Stimulated activated naive CD8-positive, alpha-beta T cell treated with anti-CD3 and anti-CD28 coated beads, Interleukin-15, Interleukin-2, amounts not matched to agents 100 ng/mL and 50 ng/mL, for 24 hours (primary cell): ENCODE results near the gene ZNF532.
A peak's percentile ranks its signal among the peaks of the same experiment; 100 is the strongest.

Source experiments
- H3K27ac Mint-ChIP-seq: one replicate; pipeline ENCODE4 v1.8.0; 2021; ENCODE audit warnings: mild to moderate bottlenecking, mixed read lengths
- H3K27me3 Mint-ChIP-seq: one replicate; pipeline ENCODE4 v1.8.0; 2021; ENCODE audit warnings: mixed read lengths
- H3K36me3 Mint-ChIP-seq: one replicate; pipeline ENCODE4 v1.8.0; 2021; ENCODE audit warnings: low read depth, mixed read lengths
- H3K4me1 Mint-ChIP-seq: one replicate; pipeline ENCODE4 v1.8.0; 2021; ENCODE audit warnings: low read depth, mixed read lengths
- H3K4me3 Mint-ChIP-seq: one replicate; pipeline ENCODE4 v1.8.0; 2021; ENCODE audit warnings: mild to moderate bottlenecking, mixed read lengths
- H3K9me3 Mint-ChIP-seq: one replicate; pipeline ENCODE4 v1.8.0; 2021; ENCODE audit warnings: mixed read lengths

The ZNF532 gene

DNA sequence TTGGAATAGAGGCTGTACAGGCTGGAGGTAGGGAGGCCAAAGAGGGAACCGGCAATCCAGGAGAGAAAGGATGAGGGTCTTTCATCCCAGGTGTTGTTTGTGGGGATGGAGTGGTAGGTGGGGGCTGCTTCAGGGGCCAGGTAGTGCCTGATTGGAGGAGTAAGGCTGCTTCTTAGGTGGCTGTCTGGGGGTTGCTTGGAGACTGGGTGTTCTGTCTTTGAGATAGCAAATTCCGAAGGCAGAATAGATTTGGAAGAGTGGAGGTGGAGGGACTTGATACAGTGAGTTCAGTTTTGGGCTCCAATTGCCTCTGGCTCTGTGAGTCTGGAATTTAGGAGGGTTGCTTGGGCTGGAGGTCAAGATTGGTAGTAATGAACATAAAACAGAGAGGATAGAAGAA is 5.9 kb downstream of the ZNF532 start:
- no peak overlapping the region for H3K27ac Mint-ChIP-seq
- peaks cover 4% of the 10 kb centered on the region for H3K36me3 Mint-ChIP-seq
- H3K9me3 Mint-ChIP-seq: no peaks in the 10 kb centered on the region
- H3K4me1 Mint-ChIP-seq: no peaks in the 10 kb centered on the region
- peaks cover 50% of the 10 kb centered on the region for H3K27me3 Mint-ChIP-seq
- no peak overlapping the region for H3K4me3 Mint-ChIP-seq

DNA sequence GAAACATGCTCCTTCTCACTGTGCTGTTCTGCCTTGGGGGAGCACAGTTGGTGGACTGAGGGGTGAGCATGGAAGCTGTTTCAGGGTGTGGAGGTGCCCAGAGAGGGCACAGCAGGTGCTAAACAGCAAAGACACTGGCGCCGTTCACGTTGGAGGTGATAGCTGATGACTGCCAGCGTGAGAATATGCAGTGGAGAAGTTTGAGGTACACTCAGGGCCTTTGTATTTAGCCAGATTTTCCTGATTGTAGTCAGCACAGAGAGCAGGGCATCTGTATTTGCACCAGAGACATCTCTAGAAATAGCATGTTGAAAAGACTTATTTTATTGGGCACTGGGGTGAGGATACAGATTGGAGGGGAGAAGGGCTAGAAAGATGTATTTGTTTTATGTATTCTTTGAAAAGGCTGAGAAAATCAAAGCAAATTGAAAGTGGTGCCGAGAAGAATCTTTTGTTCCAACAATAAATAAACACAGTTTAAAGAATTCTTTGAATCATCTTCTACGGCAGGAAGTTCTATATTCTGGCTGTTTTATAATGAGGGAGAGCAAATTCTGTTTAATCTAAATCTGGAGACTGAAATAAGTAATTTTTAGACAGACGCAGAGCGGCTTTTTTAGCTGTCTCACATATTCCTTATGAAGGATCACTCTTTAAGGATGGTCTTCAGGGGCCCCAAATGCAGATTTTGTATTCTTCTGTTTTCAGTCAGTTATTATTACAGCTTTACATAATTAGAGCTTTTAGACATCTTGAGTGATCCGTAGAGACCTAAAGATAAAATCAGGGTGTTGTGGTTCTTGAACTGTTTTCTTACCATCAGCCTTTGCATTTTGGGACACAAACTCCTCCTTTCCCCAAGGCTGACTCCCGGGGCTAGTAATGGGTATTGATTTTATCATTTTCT is 7.1 kb downstream of the ZNF532 start:
- Mint-ChIP-seq H3K4me1 (no peaks in the 10 kb centered on the region), H3K4me3 (no peak overlapping the region), H3K27me3 (peaks cover 39% of the 10 kb centered on the region), H3K9me3 (no peaks in the 10 kb centered on the region), H3K36me3 (peaks cover 4% of the 10 kb centered on the region), H3K27ac (no peak overlapping the region)

DNA sequence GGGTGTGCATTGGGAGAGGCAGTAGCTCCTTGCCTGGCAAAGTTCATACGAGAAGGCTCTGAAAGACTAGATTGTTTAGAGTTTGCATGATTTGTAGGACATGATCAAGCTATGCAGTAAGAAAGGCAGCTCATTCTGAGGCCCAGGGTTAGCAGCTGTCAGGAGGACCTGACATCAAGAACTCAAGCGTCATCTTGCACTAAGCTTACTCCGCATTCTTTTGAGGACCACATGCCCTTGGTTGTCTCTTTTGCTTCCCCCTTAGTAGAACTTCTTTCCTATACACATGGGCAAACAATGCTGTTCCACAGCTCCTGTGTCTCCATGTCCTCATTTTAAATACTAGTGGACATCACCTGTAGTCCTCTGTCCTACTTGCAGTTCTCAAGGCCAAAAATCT is 14.0 kb downstream of the ZNF532 start:
- no peaks in the 10 kb centered on the region for H3K36me3 Mint-ChIP-seq
- no peak overlapping the region for H3K4me3 Mint-ChIP-seq
- H3K27ac Mint-ChIP-seq: no peak overlapping the region
- H3K4me1 Mint-ChIP-seq: no peaks in the 10 kb centered on the region
- H3K9me3 Mint-ChIP-seq: no peaks in the 10 kb centered on the region
- peaks cover 5% of the 10 kb centered on the region for H3K27me3 Mint-ChIP-seq

DNA sequence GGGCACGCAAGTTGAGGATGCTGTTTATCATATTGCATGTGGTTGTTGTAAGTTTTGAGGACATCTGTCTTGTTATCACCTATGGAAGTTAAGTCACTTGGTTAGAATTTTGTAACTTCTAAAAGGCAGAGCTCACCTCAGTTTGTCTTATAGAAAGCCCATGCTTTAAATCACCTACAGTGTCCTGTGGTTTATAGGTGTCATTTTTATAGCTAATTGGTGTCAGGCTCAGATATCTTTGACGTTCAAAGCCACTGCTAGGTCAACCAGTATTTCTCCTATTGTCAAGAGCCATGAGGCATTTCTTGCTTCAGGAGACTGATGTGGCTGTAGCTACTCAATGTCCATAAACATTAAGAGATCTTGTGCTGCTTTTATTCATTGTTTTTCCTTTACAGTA is 16.8 kb downstream of the ZNF532 start:
- Mint-ChIP-seq H3K27me3 (peaks cover 10% of the 10 kb centered on the region), H3K4me3 (no peak overlapping the region), H3K4me1 (no peaks in the 10 kb centered on the region), H3K27ac (no peak overlapping the region), H3K9me3 (no peaks in the 10 kb centered on the region), H3K36me3 (no peaks in the 10 kb centered on the region)

DNA sequence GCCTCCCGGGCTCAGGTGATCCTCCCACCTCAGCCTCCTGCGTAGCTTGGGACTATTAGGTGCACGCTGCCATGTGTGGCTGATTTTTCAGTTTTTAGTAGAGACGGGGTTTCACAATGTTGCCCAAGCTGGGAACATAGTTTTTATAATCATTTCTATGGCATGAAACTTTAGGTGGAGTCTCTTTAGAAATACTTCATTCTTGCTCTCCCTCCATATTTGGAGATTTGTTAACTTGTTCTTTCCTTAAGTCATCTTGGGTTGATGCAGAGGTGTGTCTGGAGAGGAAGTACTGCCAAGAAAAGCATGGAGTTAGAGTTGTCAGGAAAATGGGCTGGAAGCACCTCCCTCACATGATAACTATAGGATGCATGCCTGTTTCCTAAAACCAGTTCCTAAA is 17.4 kb downstream of the ZNF532 start:
- Mint-ChIP-seq H3K36me3 (no peaks in the 10 kb centered on the region), H3K4me1 (peaks cover 1% of the 10 kb centered on the region), H3K27me3 (peaks cover 15% of the 10 kb centered on the region), H3K9me3 (no peaks in the 10 kb centered on the region), H3K27ac (no peak overlapping the region), H3K4me3 (no peak overlapping the region)

DNA sequence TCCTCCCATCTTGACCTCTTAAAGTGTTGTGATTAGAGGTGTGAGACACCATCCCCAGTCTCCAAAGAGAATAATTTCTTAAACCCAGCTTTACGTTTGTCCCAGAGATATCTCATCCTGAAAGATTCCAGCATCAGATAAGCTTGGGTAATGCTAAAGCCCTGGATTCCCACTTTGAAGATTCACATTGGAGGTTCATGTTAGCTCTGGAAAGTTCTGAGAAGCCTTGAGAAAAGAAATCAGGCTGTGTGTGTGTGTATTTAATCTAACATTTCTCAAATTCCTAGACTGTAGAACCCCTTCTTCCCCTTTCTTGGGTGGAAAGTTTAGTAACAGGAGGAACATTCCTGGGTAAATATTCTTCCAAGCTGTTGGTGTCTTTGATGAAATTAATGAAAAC is 18.0 kb downstream of the ZNF532 start:
- H3K27me3 Mint-ChIP-seq: peaks cover 21% of the 10 kb centered on the region
- no peaks in the 10 kb centered on the region for H3K36me3 Mint-ChIP-seq
- no peak overlapping the region for H3K4me3 Mint-ChIP-seq
- H3K9me3 Mint-ChIP-seq: no peaks in the 10 kb centered on the region
- H3K27ac Mint-ChIP-seq: no peak overlapping the region
- H3K4me1 Mint-ChIP-seq: peaks cover 8% of the 10 kb centered on the region

DNA sequence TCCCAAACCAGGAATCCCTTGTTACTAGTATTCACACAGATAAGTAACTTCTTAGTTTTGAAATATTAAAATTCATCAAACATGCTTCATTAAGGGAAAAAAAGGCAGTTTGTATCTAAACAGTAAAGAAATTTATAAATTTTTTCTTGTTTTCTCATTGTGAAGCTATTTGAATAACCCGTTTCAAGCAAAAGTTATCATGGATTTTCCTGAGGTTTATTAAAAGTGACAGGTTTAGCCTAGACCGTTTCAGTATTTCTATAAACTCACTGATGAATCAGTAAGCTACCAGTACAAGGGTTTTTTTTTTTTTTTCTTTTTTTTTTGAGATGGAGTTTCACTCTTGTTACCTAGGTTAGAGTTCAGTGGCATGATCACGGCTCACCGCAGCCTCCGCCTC is 20.0 kb downstream of the ZNF532 start:
- no peaks in the 10 kb centered on the region for H3K9me3 Mint-ChIP-seq
- no peak overlapping the region for H3K27ac Mint-ChIP-seq
- H3K4me3 Mint-ChIP-seq: no peak overlapping the region
- no peaks in the 10 kb centered on the region for H3K36me3 Mint-ChIP-seq
- H3K27me3 Mint-ChIP-seq: peaks cover 24% of the 10 kb centered on the region
- H3K4me1 Mint-ChIP-seq: peaks cover 11% of the 10 kb centered on the region

DNA sequence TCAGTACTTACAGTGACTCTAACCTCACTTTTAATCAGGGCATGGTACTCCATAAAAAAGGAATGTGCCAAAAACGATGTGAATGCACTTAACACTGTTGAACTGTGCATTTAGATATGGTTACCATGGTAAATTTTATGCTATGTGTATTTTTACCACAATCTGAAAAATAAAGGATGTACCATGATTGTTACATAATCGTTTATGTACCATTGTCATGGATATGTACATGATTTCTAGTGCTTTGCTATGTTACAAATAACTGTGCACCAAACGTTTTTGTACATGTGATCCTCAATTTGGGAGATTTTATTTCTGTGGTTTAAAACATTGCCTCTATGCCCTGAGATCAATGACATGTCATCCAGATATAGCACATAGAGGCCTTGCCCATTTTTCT is 21.8 kb downstream of the ZNF532 start:
- Mint-ChIP-seq H3K27me3 (peaks cover 29% of the 10 kb centered on the region), H3K4me1 (peaks cover 11% of the 10 kb centered on the region), H3K36me3 (no peaks in the 10 kb centered on the region), H3K9me3 (no peaks in the 10 kb centered on the region), H3K4me3 (no peak overlapping the region), H3K27ac (no peak overlapping the region)

DNA sequence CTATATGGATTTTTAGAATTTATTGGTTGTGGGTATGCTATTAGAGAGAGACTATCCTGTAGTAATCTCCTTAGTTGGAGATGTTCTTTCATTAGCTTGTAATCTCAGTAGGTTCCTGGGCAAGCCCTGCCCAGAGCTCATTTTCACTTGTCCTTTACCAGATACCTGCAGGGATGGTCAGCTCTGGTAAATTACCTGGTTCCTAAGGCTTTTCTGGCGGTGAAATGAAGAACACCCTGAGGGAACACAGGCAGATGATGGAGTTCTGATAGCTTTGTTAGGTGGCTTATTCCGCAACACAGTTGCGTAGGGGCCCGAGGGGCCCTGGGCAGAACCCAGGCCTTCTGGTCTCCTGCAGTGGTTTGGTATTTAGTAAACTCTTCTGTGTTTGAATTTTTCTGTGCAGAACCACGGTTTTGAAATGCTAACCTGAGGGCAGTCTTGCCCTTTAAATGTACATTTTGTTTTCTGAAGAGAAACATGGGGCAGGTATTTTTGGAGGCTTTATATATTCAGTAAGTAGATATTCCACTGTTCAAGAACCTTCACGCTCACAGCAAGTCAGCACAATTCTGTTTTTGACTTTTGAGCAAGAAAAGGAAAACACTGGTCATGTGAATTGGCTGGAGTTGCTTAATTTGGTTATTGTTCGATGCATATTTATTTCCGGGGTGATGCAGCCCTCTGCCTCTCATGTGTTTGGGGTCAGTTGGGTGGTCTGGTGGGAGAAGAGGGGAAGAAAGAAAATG is 22.4 kb downstream of the ZNF532 start:
- H3K4me3 Mint-ChIP-seq: peak overlapping the region; percentile 41
- H3K27me3 Mint-ChIP-seq: peaks cover 33% of the 10 kb centered on the region
- H3K4me1 Mint-ChIP-seq: peaks cover 11% of the 10 kb centered on the region
- no peaks in the 10 kb centered on the region for H3K36me3 Mint-ChIP-seq
- peak overlapping the region; percentile 55 for H3K27ac Mint-ChIP-seq
- H3K9me3 Mint-ChIP-seq: no peaks in the 10 kb centered on the region

DNA sequence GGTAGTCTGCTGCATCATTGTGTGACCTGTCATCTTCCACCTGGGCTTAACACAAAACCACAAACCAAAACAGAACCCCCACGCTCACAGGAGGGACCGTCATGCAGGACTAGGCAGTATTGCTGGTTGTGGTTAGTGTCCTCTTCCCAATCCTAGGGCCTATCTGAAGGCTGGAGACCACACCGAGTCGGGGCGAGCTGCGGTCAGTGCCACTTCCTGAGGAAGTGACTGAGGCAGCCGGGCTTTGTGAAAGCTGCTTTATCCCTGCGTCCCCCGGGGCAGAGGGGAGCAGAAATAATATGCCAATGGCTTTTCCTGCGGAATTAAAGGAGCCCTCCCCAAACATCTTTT is 22.9 kb downstream of the ZNF532 start:
- peaks cover 33% of the 10 kb centered on the region for H3K27me3 Mint-ChIP-seq
- peaks cover 11% of the 10 kb centered on the region for H3K4me1 Mint-ChIP-seq
- no peaks in the 10 kb centered on the region for H3K9me3 Mint-ChIP-seq
- H3K36me3 Mint-ChIP-seq: no peaks in the 10 kb centered on the region
- H3K27ac Mint-ChIP-seq: peak overlapping the region; percentile 55
- peak overlapping the region; percentile 41 for H3K4me3 Mint-ChIP-seq

DNA sequence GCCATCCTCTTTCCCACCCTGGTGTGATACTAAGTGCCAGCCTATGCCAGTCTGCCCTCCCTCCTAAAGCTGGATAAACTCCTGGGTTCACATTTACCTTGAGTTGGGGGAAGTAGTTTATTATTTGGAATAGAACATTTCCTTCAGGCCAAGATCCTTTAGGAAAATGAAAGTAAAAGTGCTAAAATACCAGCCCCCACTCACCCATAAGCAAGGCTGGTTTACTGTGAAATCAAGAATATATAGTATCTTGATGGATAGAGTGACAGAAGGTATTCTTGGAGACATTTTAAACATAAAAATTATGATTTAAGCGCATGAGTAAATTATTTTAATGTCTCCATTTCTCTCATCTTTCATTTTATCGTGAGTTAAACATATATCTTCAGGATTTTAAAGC is 27.1 kb downstream of the ZNF532 start:
- peaks cover 38% of the 10 kb centered on the region for H3K4me1 Mint-ChIP-seq
- H3K27ac Mint-ChIP-seq: no peak overlapping the region
- no peak overlapping the region for H3K4me3 Mint-ChIP-seq
- no peaks in the 10 kb centered on the region for H3K36me3 Mint-ChIP-seq
- H3K9me3 Mint-ChIP-seq: no peaks in the 10 kb centered on the region
- H3K27me3 Mint-ChIP-seq: peaks cover 34% of the 10 kb centered on the region

DNA sequence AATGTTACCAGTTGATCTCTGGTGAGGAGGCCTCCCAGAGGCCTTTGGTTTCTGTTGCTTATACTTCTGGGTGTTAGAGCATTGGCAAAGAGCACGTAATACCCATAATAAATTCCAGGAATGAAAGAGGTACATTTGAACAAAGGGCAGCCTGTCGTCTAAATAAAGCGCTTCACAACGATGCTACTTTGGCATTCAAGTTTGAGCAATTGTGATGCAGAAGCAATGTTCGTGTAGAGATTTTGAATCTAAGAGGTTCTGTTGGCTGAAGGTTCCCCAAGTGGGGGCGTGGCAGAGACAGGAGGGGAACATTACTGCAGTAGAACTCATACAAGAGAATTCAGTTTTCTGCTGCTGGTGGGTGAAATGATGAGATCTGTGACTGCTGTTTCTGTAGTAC is 27.8 kb downstream of the ZNF532 start:
- Mint-ChIP-seq H3K27ac (no peak overlapping the region), H3K36me3 (no peaks in the 10 kb centered on the region), H3K27me3 (peaks cover 30% of the 10 kb centered on the region), H3K4me3 (no peak overlapping the region), H3K4me1 (peaks cover 40% of the 10 kb centered on the region), H3K9me3 (no peaks in the 10 kb centered on the region)

DNA sequence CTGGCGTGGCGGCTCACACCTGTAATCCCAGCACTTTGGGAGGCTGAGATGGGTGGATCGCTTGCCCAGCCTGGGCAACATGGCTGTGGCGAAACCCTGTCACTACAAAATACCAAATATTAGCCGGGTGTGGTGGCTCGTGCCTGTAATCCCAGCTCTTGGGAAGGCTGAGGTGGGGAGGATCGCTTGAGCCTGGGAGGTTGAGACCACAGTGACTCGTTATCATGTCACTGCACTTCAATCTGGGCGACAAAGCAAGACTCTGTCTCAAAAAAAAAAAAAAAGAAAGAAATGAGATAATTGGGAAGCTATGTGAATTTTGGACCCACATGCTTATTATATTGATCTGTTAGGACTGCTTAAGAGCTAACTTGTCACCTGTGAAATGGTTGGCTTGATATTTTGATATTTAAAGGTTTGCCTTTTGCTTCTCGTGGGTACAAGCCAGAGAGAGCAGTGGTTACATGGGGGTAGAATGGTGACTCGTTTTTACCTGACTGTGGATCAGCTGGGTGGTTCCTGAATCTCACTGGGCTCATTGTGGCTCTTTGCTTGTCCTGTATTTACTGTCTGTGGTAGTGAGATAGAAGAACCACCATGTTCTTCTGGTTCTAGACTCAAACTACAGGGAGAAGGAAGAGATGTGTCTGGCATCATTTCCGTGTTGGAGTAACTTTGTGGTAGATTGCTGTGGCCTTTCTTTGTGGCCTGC is 28.9 kb downstream of the ZNF532 start:
- no peaks in the 10 kb centered on the region for H3K9me3 Mint-ChIP-seq
- peaks cover 29% of the 10 kb centered on the region for H3K27me3 Mint-ChIP-seq
- H3K4me3 Mint-ChIP-seq: no peak overlapping the region
- H3K27ac Mint-ChIP-seq: peak overlapping the region; percentile 58
- H3K36me3 Mint-ChIP-seq: no peaks in the 10 kb centered on the region
- H3K4me1 Mint-ChIP-seq: peaks cover 35% of the 10 kb centered on the region

DNA sequence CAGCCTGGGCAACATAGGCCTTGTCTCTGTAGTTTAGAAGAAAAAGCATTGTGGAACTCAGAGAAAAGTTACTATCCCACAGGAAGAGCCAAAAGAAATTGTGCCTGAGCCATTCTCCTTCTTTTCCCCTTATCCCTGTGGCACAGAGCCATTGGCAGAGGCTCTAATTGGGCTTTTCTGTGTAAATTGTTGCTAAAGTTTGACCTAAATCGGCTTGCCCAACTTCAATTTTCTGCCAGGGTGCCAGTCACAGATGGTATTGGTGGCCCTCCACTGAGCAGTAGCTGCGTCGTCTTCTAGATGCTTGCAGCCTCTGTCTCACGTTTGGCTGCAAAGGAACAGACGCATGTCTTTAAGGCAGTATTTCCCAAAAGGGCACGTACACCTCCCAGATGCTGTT is 30.3 kb downstream of the ZNF532 start:
- no peak overlapping the region for H3K27ac Mint-ChIP-seq
- H3K4me1 Mint-ChIP-seq: peaks cover 35% of the 10 kb centered on the region
- no peaks in the 10 kb centered on the region for H3K36me3 Mint-ChIP-seq
- no peak overlapping the region for H3K4me3 Mint-ChIP-seq
- peaks cover 26% of the 10 kb centered on the region for H3K27me3 Mint-ChIP-seq
- H3K9me3 Mint-ChIP-seq: no peaks in the 10 kb centered on the region

DNA sequence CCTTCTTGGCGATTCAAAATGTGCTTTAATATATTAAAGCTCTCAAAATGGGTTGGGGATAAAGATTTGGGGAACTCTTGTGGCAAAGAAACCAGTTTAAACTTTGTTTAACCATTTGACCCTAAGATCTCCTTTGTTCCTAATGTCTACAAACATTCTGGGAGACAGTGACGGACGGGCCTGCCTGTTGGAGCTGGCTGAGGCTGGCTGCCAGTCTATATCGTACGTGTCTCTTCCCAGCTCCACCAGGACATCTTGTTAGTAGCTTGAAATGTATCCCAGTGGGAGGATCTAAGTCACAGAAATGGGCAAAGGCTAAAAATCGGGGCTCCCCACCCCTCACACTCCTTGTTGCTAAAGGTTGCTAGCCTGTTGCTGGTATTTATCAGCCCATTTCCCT is 30.7 kb downstream of the ZNF532 start:
- no peaks in the 10 kb centered on the region for H3K36me3 Mint-ChIP-seq
- peaks cover 35% of the 10 kb centered on the region for H3K4me1 Mint-ChIP-seq
- no peaks in the 10 kb centered on the region for H3K9me3 Mint-ChIP-seq
- no peak overlapping the region for H3K27ac Mint-ChIP-seq
- no peak overlapping the region for H3K4me3 Mint-ChIP-seq
- peaks cover 24% of the 10 kb centered on the region for H3K27me3 Mint-ChIP-seq
